GM19452 (cell line): ENCODE measurements around the gene TTC39C.
A peak's percentile ranks its signal among the peaks of the same experiment; 100 is the strongest.
"Not testable (repeated sequence)": the region's sequence is repeated elsewhere in the genome, so short reads cannot be mapped to it uniquely, and the experiment has no call there.

Experiments used
- ATAC-seq: cut with Tn5 transposase; IDR thresholded peaks from one replicate; pipeline ENCODE4 v1.9.1; 2021; ENCODE audit not compliant: unreplicated experiment

Gene TTC39C

DNA sequence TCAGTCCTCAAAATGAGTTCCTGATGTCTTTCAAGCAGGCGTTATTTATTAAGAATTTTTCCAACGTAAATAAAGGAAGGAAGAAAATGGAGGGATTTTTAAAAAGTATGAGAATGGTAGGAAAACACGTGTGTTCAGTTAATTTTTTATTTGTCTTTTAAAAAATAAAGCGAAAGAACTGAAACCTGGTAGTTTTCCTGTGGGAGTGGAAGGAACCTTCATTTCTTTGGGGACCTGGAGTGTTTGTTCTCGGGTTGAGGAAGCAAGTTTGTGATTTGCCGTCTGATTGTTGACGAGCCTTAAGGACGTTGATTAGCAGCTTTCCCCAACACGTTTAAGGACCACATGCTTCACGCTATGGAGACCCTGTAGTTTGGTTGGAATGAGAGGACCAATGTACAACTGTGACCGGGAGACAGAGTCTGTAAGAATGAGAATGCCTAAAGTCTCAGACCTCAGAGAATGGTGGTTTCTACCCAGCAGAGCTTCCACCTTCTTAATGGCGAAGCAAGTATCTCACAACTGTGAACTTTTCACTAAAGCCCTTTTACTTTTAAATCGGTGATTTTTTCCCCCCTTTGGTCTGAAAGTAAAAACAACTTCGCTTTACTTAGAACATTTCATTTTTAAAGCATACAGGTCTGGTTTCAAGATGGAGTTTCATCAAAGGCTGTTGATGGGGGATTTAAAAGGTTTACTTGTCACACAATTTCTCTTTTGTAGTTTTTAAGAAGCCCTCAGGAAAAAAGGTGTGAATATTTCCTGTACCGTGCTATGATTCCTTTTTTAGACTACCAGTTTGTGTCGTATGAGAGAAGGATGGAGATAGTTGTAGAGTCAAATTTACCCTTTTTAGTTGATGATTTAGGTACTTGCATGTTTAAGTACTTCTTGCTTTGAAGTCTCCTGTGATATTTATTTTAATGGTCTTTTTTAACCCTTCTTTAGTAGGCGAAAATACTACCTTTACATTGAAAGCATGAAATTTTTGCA lies 1.4 kb downstream of the TTC39C start:
- no peak for ATAC-seq

DNA sequence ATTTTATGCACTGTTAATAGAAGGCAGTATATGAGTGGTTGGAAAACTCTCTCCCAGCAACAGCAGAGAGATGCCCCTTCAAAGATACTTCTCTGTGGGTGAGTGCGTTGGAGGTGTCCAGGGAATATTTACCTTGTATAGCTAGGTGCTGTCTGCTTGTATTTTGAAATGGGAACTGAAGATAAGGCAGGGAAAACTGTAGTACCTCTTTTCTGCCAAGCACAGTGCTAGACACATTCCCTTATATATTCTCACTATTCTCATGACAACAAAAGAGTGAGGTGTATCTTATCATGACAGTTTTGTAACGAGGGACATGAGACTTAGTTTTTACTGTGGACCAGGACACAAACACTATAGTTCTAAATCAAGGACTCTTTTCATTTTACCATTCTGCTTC lies 2.1 kb downstream of the TTC39C start:
- no peak for ATAC-seq

DNA sequence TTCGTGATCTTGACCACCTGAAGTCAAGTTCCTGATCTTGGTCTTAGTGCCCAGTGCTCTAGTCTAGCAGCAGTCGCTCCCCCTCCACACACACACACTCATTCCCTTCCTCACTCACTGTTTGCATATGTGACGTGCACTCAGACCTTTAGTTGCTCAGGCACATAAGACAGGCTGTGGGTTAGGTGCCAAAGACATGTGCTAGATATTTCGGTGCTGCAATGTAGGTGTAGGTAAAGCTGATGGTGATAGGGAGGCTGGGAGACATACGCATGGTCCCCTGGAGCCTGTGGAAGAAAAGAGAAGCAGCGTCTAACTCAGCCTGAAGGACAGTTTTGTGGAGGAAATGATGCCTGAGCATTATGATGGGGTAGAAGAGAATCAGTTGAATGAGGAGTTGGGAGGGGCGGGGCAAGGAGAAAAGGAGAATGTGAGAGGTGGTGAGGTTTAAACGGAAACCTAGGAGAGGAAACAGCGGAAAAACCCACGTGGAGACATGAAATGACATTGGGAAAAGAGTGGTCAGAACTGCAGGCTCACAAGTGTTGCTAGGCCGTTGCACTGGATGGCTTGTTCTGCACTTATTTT lies 3.8 kb downstream of the TTC39C start:
- no peak for ATAC-seq

- ATAC-seq = peak; percentile 73
Observed at GRCh38 chr18:24019641-24020331, 5.2 kb downstream of the TTC39C start.

GRCh38 chr18:24021505-24021904 lies 7.0 kb downstream of the TTC39C start:
- ATAC-seq = no peak

- ATAC-seq = no peak
Observed at GRCh38 chr18:24022161-24022560, 7.6 kb downstream of the TTC39C start.

GRCh38 chr18:24023185-24023814 lies 8.7 kb downstream of the TTC39C start:
- ATAC-seq = no peak

DNA sequence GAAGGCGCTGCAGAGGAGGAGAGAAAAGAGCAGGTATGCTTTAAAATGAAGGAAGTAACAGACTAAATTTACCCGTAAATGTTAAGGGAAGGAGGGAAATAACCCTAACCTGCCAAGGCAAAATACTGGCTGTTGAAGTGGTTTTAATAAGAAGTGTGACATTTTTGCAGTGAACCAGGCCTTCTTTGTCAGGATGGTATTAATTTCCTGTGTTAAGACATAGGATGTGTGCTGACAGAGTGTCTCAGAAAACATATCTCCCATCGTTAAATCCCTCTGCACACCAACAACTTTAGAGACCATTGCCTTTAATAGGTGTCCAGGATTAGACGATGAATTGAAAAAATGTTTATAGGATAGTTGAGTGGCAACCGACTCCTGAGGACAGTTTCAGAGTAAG lies 9.9 kb downstream of the TTC39C start:
- no peak for ATAC-seq

DNA sequence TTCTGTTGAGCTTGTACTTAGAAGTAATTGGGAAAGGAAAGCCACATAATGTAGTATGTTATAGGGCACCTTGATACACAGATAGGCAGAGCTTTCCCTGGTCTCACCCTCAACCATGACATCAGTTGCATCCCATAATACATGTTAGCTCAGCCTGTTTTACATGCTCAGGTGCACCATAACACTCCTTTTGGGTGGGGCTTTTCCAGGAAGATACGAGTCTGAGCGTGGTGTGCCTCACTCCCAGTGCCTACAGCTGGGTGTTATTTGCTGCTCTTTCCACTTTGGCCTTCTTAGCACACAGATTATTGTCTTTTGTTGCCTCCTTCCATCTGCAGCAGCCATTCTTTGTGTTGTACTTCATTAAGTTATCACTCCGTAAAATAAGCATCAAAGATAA lies 11.9 kb downstream of the TTC39C start:
- ATAC-seq = no peak

DNA sequence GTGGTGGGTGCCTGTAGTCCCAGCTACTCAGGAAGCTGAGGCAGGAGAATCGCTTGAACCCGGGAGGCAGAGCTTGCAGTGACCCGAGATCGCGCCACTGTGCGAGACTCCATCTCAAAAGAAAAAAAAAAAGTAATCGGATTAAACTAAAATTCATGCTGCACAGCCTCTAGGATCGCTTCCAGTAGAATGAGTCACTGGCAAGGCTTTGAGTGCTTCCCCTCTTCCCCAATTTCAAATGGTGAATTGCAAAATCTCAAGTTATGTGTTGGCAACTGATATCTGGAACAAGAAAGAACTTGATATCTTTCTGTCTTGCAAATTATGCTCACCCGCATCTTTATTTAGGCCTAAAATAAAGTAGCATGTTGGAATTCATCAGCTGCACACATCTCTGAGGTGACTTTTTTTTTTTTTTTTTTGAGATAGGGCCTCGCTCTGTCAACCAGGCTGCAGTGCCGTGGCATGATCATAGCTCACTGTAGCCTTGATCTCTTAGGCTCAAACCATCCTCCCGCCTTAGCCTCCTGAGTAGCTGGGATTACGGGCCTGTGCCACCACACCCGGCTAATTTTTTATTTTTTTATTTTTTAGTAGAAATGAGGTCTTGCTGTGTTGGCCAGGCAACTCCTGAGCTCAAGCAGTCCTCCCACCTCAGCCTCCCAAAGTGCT lies 12.7 kb downstream of the TTC39C start:
- ATAC-seq = no peak

- not testable (repeated sequence) for ATAC-seq
Observed at GRCh38 chr18:24028946-24029345, 14.4 kb downstream of the TTC39C start.

- no peak for ATAC-seq
Observed at GRCh38 chr18:24031318-24031717, 16.8 kb downstream of the TTC39C start.

GRCh38 chr18:24031916-24032315 lies 17.4 kb downstream of the TTC39C start:
- peak; percentile 94 for ATAC-seq

DNA sequence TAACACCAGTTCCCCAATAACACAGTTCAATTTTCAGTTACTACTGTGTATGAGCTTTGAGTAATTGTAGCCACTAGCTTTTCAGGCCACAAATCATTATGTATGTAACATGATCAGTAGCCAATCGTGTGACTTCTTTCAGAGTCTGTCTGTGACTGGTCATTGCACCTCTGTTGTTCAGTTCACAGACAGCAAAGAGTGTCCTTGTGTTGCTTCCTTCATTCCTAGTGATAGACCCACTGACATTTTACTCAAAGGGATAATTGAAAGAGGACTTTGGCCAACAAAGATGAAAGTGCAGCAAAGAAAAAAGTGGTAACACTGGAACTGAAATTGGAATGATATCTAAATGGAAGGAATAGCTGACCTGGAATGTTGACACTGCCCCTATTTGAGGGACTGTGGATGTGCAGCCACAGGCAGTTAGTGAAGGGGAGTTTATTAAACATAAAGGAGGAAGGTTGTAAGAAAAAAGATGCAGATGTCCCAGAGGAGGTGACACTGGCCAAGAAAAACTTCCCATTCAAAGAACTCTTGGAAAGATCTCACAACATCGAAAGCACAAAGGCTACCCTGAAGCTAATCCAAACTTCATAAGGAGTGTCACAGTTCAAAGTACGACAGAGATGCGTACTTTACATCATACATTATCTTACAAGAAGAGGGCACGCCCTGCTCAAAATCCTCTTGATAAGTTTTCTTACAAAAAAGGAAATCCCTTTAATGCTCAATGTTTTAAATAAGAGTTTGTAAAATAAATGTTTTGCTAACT lies 19.3 kb downstream of the TTC39C start:
- no peak for ATAC-seq

DNA sequence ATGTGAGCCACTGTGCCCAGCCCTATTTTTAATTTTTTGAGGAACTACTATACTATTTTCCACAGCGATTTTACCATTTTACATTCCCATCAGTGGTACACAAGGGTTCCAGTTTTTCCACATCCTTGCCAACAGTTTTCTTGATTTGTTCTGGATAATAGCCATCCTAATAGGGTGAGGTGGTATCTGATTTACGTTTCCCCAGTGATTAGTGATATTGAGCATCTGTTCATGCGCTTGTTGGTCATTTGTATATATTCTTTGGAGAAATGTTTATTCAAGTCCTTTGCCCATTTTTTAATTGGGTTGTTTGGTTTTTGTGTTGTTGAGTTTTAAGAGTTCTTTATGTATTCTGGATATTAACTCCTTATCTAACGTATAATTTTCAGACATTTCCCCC lies 20.8 kb downstream of the TTC39C start:
- no peak for ATAC-seq

- no peak for ATAC-seq
Observed at GRCh38 chr18:24039671-24040070, 25.1 kb downstream of the TTC39C start.

- ATAC-seq = no peak
Observed at GRCh38 chr18:24041691-24042090, 27.1 kb downstream of the TTC39C start.

DNA sequence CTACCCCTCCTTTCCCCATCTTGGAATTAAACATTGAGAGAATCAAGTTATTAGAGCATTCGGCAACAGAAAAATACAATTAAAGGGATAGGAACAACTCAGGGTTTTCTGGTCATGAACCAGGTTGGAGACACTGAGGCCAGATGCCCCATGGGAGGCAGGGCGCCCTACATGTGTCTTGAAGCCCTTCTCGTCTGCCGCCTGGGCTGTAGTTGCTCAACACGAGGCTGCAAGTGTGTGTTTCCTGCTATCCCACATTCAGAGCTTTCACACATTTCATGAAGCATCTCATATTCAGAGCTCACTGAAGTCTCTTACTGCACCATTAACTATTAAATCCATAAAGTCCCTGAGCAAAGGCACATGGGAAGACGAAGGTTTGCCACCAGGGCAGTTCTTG lies 28.8 kb downstream of the TTC39C start:
- no peak for ATAC-seq

DNA sequence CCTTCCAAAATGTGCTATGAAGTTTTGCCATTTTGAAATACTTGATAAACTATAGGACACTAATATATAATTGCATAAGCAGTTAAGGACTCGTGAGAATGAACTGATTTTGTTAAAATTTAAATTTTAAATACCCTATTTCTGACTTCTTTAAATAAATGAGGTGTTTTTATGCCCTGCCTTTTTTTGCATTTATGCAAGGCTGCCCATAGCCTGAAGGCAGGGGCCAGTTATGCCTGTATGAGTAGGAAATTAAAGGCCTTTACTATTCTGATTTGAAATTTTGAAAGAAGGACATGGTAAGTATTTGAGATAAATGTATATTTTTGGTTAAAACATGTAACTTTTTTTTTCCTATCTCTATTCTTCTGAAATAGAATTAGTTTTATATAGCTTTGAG lies 33.7 kb downstream of the TTC39C start:
- ATAC-seq = no peak

- no peak for ATAC-seq
Observed at GRCh38 chr18:24049142-24049541, 34.6 kb downstream of the TTC39C start.
